HepG2 (cell line): ENCODE measurements around the gene MYO18B. TPM values are rescaled to one million over a fixed set of nuclear protein-coding genes. Genes with fewer than 3 reads are reported as not detected.

Experiments
- ATAC-seq: fragments of 200-7000 bp; cut with Tn5 transposase; 3 replicates; pipeline ENCODE4 v1.9.1; 2020; ENCODE audit warnings: mild to moderate bottlenecking, moderate library complexity
- BruUV-seq: library from RNA; stranded (reverse); fragments of 400-500 nt; replicated peaks from 2 replicates; lab custom pipeline; 2021; lab: Mats Ljungman, UMichigan
- CTCF ChIA-PET: fragments of 300-600 bp; formaldehyde crosslinking; extraction: SDS; loops from one replicate; lab custom pipeline; 2021; ENCODE audit warnings: low total read pairs, inconsistent platforms, low intra/inter-chr PET ratio; lab: Yijun Ruan, JAX
- POLR2A ChIA-PET: fragments of 350-600 bp; sonication (Branson Sonifier 250); formaldehyde crosslinking; loops from one replicate; lab custom pipeline; 2020; ENCODE audit warnings: antibody characterized with exemption, inconsistent platforms; lab: Yijun Ruan, JAX
- DNase-seq: peaks from one replicate; pipeline ENCODE4 v3.0.0-alpha.2; 2015; ENCODE audit warnings: low spot score
- FAIRE-seq: peaks from 3 replicates; lab custom pipeline; 2011; peaks lifted over from hg19 to GRCh38; lab: Jason Lieb, UNC
- H2AFZ ChIP-seq: one replicate; pipeline ENCODE4 v1.6.1; 2011; ENCODE audit warnings: low read length, inconsistent platforms
- H3K27ac ChIP-seq: fragments of 300-600 bp; 3 replicates; pipeline ENCODE4 v1.8.0; 2011; ENCODE audit warnings: mixed run types, mild to moderate bottlenecking, mixed read lengths, low read length, inconsistent platforms; ENCODE audit not compliant: insufficient read depth; ENCODE audit errors: extremely low read length
- H3K27me3 ChIP-seq, 2 experiments: fragments of 200-600 bp in 1 of 2; 2 replicates in 1 of 2; 3 replicates in 1 of 2; pipeline versions ENCODE4 v1.6.0 to v1.8.0; 2011; ENCODE audit warnings: low read length in 2 of 2, mild to moderate bottlenecking in 2 of 2, moderate library complexity in 2 of 2, inconsistent platforms in 1 of 2; ENCODE audit not compliant: insufficient read depth in 2 of 2, control insufficient read depth in 1 of 2
- H3K36me3 ChIP-seq, 2 experiments: fragments of 200-600 bp in 1 of 2; replicated peaks in 1 of 2; 2 replicates in 1 of 2; 3 replicates in 1 of 2; pipeline versions ENCODE4 v1.5.1 to v1.8.0; 2011; ENCODE audit warnings: low read length in 2 of 2, inconsistent platforms in 1 of 2; ENCODE audit not compliant: insufficient read depth in 2 of 2, control insufficient read depth in 1 of 2
- H3K4me1 ChIP-seq: 2 replicates; pipeline ENCODE4 v1.5.1; 2012; ENCODE audit warnings: low read length, inconsistent platforms; ENCODE audit not compliant: insufficient read depth
- H3K4me2 ChIP-seq: 2 replicates; pipeline ENCODE4 v1.6.0; 2011; ENCODE audit warnings: low read depth, low read length, inconsistent platforms
- H3K4me3 ChIP-seq, 3 experiments: fragments of 200-600 bp in 1 of 3; sonication (generic), shearing (Covaris generic) in 1 of 3; replicated peaks in 1 of 3; 2 replicates each; pipeline ENCODE4 v1.5.1; 2011 to 2016; ENCODE audit warnings: low read length in 3 of 3, inconsistent platforms in 2 of 3, low read depth in 2 of 3, mild to moderate bottlenecking in 2 of 3, control low read depth in 1 of 3, mixed read lengths in 1 of 3; ENCODE audit not compliant: insufficient read depth in 1 of 3
- H3K79me2 ChIP-seq: one replicate; pipeline ENCODE4 v1.6.1; 2011; ENCODE audit warnings: low read length, inconsistent platforms; ENCODE audit not compliant: insufficient read depth
- H3K9ac ChIP-seq: 2 replicates; pipeline ENCODE4 v1.6.0; 2011; ENCODE audit warnings: mild to moderate bottlenecking, low read depth, low read length, inconsistent platforms; ENCODE audit not compliant: insufficient read depth
- H3K9me3 ChIP-seq: 2 replicates; pipeline ENCODE4 v1.5.1; 2012; ENCODE audit warnings: mild to moderate bottlenecking, low read length
- H4K20me1 ChIP-seq: 2 replicates; pipeline ENCODE4 v1.6.0; 2011; ENCODE audit warnings: inconsistent platforms, mild to moderate bottlenecking, low read length, moderate library complexity; ENCODE audit not compliant: insufficient read depth
- ARID4A ChIP-seq: sonication (generic); formaldehyde crosslinking; IDR thresholded peaks from 2 replicates; pipeline ENCODE4 v1.5.0; 2020; ENCODE audit warnings: mild to moderate bottlenecking, missing genetic modification reagents, borderline replicate concordance
- FLYWCH1 ChIP-seq: sonication (generic); formaldehyde crosslinking; IDR thresholded peaks from 2 replicates; pipeline ENCODE4 v1.8.1; 2023; ENCODE audit warnings: mild to moderate bottlenecking, missing genetic modification reagents
- ZNF441 ChIP-seq: sonication (generic); formaldehyde crosslinking; IDR thresholded peaks from 2 replicates; pipeline ENCODE4 v1.7.0; 2021; ENCODE audit warnings: missing genetic modification reagents, borderline replicate concordance
- WGBS: methylation state at CpG from one replicate; pipeline ENCODE4 v1.1.6; 2017; ENCODE audit warnings: low lambda C conversion rate; 5-methylcytosine and 5-hydroxymethylcytosine counted together
- in situ Hi-C: cut with HindIII; loops from 2 replicates; pipeline ENCODE4 v1.10.0; 2017; ENCODE audit warnings: low pct_unique_long_range_greater_than_20kb; ENCODE audit not compliant: extremely low pct_ligation_motif_present
- intact Hi-C: fragments of 100-400 bp; cut with micrococcal nuclease; formaldehyde crosslinking; loops from one replicate; pipeline ENCODE4 v1.10.0; 2022; ENCODE audit not compliant: unreplicated experiment
- polyA plus RNA-seq, 8 experiments: library from polyadenylated mRNA; depleted of rRNA in 3 of 8; stranded (reverse) in 7 of 8; unstranded in 1 of 8; fragments of >200 nt; fragmentation: Illumina TruSeq in 4 of 8; extraction: Trizol in 4 of 8; gene quantifications; 2 replicates each; pipeline versions ENCODE4 v1.2.1 to v1.2.3, GENCODE V29; 2011 to 2016; ENCODE audit warnings: low read depth in 4 of 8, missing spikeins in 1 of 8, mixed read lengths in 1 of 8; ENCODE audit not compliant: insufficient read depth in 1 of 8
- total RNA-seq, 5 experiments: library from RNA; depleted of rRNA; stranded (reverse); fragments of >200 nt; fragmentation: Illumina TruSeq; extraction: Trizol; gene quantifications; 2 replicates each; pipeline ENCODE4 v1.2.3, GENCODE V29; 2016; ENCODE audit warnings: low read depth in 1 of 5
- TF ChIP-seq, protein P1 (sequence below): sonication (generic); formaldehyde crosslinking; IDR thresholded peaks from 2 replicates; pipeline ENCODE4 v1.4.0; 2020; ENCODE audit warnings: missing genetic modification reagents, mild to moderate bottlenecking, borderline replicate concordance

The MYO18B gene
- total and polyA plus RNA-seq, 2 of the 13 experiments (the other 11 are each of a cell fraction or from before 2014, with no cell fraction given), result 0.01 TPM; not detected in 1

DNA sequence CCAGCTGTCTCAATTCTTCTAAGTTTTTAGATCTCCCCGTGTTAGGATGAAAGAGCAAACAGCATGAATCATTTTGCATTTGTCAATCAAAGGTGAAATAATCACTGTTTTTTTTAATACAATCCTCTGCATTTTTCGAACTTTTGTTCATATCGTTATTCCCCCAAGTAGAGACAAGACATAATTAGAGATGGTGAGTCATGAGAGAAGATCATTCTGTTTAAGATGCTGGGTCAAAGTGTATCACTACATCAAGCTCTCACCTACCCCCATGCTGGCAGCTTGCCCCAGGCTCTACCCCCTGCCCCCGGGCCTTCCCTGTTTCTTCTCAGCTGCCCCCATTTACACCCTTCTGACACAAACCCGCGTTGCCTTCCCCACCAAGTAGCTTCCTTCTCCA lies 30.5 kb upstream of the MYO18B start:
- Histone ChIP-seq H3K4me3 (no peak overlapping the region), H3K9me3 (no peaks in the 10 kb centered on the region), H3K9ac (no peak overlapping the region), H3K36me3 (peaks cover 3 to 13% of the 10 kb centered on the region in 2 experiments; a peak in 2 of 5 replicates), H3K4me2 (no peak overlapping the region), H3K4me1 (no peaks in the 10 kb centered on the region), H3K27me3 (no peaks in the 10 kb centered on the region), H2AFZ (no peak overlapping the region), H4K20me1 (no peaks in the 10 kb centered on the region), H3K27ac (no peak overlapping the region), H3K79me2 (no peaks in the 10 kb centered on the region)
- TF ChIP-seq, protein P1, sequence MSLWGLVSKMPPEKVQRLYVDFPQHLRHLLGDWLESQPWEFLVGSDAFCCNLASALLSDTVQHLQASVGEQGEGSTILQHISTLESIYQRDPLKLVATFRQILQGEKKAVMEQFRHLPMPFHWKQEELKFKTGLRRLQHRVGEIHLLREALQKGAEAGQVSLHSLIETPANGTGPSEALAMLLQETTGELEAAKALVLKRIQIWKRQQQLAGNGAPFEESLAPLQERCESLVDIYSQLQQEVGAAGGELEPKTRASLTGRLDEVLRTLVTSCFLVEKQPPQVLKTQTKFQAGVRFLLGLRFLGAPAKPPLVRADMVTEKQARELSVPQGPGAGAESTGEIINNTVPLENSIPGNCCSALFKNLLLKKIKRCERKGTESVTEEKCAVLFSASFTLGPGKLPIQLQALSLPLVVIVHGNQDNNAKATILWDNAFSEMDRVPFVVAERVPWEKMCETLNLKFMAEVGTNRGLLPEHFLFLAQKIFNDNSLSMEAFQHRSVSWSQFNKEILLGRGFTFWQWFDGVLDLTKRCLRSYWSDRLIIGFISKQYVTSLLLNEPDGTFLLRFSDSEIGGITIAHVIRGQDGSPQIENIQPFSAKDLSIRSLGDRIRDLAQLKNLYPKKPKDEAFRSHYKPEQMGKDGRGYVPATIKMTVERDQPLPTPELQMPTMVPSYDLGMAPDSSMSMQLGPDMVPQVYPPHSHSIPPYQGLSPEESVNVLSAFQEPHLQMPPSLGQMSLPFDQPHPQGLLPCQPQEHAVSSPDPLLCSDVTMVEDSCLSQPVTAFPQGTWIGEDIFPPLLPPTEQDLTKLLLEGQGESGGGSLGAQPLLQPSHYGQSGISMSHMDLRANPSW, result no peak
- TF ChIP-seq FLYWCH1 (CRISPR knock-in tag) (no peak), ARID4A (CRISPR knock-in tag) (no peak), ZNF441 (CRISPR knock-in tag) (no peak)
- FAIRE-seq (no peak), ATAC-seq (no peak), DNase-seq (no peak)
- no TSS peak for BruUV-seq
- ChIA-PET POLR2A (no interaction called here), CTCF (no interaction called here)
- in situ Hi-C loops (no loop called here), intact Hi-C loops (no loop called here)
- WGBS, result 92% methylated on average over 6 of the region's 6 CpGs
